VCaP (cell line): ENCODE data around the gene COL17A1.

Source experiments
- H3K27ac ChIP-seq: fragments of 450-650 bp; 2 replicates; pipeline ENCODE4 v1.5.1; 2017
- CTCF ChIP-seq: fragments of 450-650 bp; conservative IDR thresholded peaks from 2 replicates; pipeline ENCODE4 v1.5.1; 2017; ENCODE audit warnings: mild to moderate bottlenecking, moderate library complexity

The COL17A1 gene

GRCh38 chr10:104052431-104052830 lies 33.2 kb downstream of the COL17A1 start:
- TF ChIP-seq CTCF, result no peak
- H3K27ac ChIP-seq, result no peak overlapping the region

- TF ChIP-seq CTCF, result no peak
- H3K27ac ChIP-seq, result no peak overlapping the region
These were observed 36.0 kb downstream of the COL17A1 start for GRCh38 chr10:104049504-104050250.

- no peak for TF ChIP-seq CTCF
- no peak overlapping the region for H3K27ac ChIP-seq
These were observed 39.0 kb downstream of the COL17A1 start for GRCh38 chr10:104046651-104047050.

- TF ChIP-seq CTCF, result peak; percentile 85
- no peak overlapping the region for H3K27ac ChIP-seq
These were observed 40.3 kb downstream of the COL17A1 start for GRCh38 chr10:104045151-104046089.

GRCh38 chr10:104043854-104044253 lies 41.8 kb downstream of the COL17A1 start:
- no peak overlapping the region for H3K27ac ChIP-seq

GRCh38 chr10:104043185-104043830 lies 42.4 kb downstream of the COL17A1 start:
- TF ChIP-seq CTCF, result no peak
- no peak overlapping the region for H3K27ac ChIP-seq

More at GRCh38 chr10:104043854-104044253, 41.8 kb downstream of the COL17A1 start:
- no peak for TF ChIP-seq CTCF
